H1 (cell line): Measurements from ENCODE around the gene PIGT. TPM values are rescaled to one million over a fixed set of nuclear protein-coding genes. Genes with fewer than 3 reads are reported as not detected.

ENCODE experiments used
- SIRT6 ChIP-seq: IDR thresholded peaks from one replicate; pipeline ENCODE4 v1.7.1; 2012; ENCODE audit warnings: low read length, inconsistent platforms
- polyA plus RNA-seq, 7 experiments: library from polyadenylated mRNA; depleted of rRNA in 3 of 7; stranded (reverse) in 5 of 7; unstranded in 2 of 7; fragments of >200 nt in 5 of 7; fragments of 200-250 nt in 2 of 7; gene quantifications; 1 replicate in 5 of 7; 2 replicates in 1 of 7; 4 replicates in 1 of 7; pipeline versions ENCODE4 v1.2.1 to v1.2.3, GENCODE V29; 2011 to 2013; ENCODE audit warnings: missing spikeins in 2 of 7, mixed read lengths in 2 of 7
- total RNA-seq: library from RNA; stranded (reverse); fragmentation: NEBNext Ultra II Directional; extraction: Animal tissue kit (Norgen Biotek cat#: 25700); gene quantifications from 2 replicates; pipeline ENCODE4 v1.2.1, GENCODE V29; 2021

PIGT gene
- total and polyA plus RNA-seq, 2 of the 8 experiments (the other 6 are each of a cell fraction or from before 2014, with no cell fraction given) = 66.0 to 89.7 TPM

GRCh38 chr20:45440891-45441685 lies 25.1 kb downstream of the PIGT start (continued):
- no peak for TF ChIP-seq SIRT6
